HepG2 (cell line): ENCODE measurements around the gene CDH22.

Experiments
- CTCF ChIP-seq: sonication (generic); formaldehyde crosslinking; IDR thresholded peaks from 2 replicates; pipeline ENCODE4 v1.5.0; 2020; ENCODE audit warnings: mild to moderate bottlenecking, missing genetic modification reagents, moderate library complexity
- TAF1 ChIP-seq: sonication (generic); formaldehyde crosslinking; IDR thresholded peaks from 2 replicates; pipeline ENCODE4 v1.4.0; 2020; ENCODE audit warnings: missing genetic modification reagents
- ZNF121 ChIP-seq: sonication (generic); formaldehyde crosslinking; IDR thresholded peaks from 2 replicates; pipeline ENCODE4 v1.5.0; 2020; ENCODE audit warnings: mild to moderate bottlenecking, missing genetic modification reagents
- ZNF580 ChIP-seq: IDR thresholded peaks from 2 replicates; pipeline ENCODE4 v1.6.1; 2016; ENCODE audit warnings: low read depth, borderline replicate concordance
- ZSCAN5A ChIP-seq: sonication (generic); formaldehyde crosslinking; IDR thresholded peaks from 2 replicates; pipeline ENCODE4 v1.8.0; 2022; ENCODE audit warnings: mild to moderate bottlenecking, missing genetic modification reagents, borderline replicate concordance

GRCh38 chr20:46322641-46323040 is 14.3 kb upstream of the CDH22 start:
- no peak for TF ChIP-seq CTCF (CRISPR knock-in tag)
- no peak for TF ChIP-seq ZNF580
- TF ChIP-seq ZNF121 (CRISPR knock-in tag) = no peak
- TF ChIP-seq TAF1 (CRISPR knock-in tag) = no peak
- no peak for TF ChIP-seq ZSCAN5A (CRISPR knock-in tag)
